Left lobe of liver (tissue), 2 donors: ENCODE data around the gene SKIC8. TPM values are rescaled to one million over a fixed set of nuclear protein-coding genes. Genes with fewer than 3 reads are reported as not detected.
A peak's percentile ranks its signal among the peaks of the same experiment; 100 is the strongest.
"Not testable (repeated sequence)": the region's sequence is repeated elsewhere in the genome, so short reads cannot be mapped to it uniquely, and the experiment has no call there.

Experiments used
- ATAC-seq: fragments of 200-7000 bp; cut with Tn5 transposase; one replicate; pipeline ENCODE4 v1.9.1; 2020; ENCODE audit warnings: mild to moderate bottlenecking, moderate library complexity
- DNase-seq: peaks from one replicate; pipeline ENCODE4 v3.0.0-alpha.2; 2020; ENCODE audit warnings: low spot score
- total RNA-seq: library from RNA; stranded (reverse); gene quantifications from one replicate; pipeline ENCODE4 v1.2.1, GENCODE V29; 2021
- donor health status: DM: no; HTN: no; CAD: no; lungs with moderate emphysema.
- donor health status: DM: no; HTN: yes; CAD: no.

The SKIC8 gene
- total RNA-seq, 1 donor from 2014 or later: 22.1 TPM

GRCh38 chr15:78260489-78260888, 38.9 kb downstream of the SKIC8 start:
- ATAC-seq: no peak
- no peak for DNase-seq

- DNase-seq (no peak), ATAC-seq (no peak)
These were observed 40.2 kb downstream of the SKIC8 start for GRCh38 chr15:78259232-78259631.

GRCh38 chr15:78257681-78258080, 41.7 kb downstream of the SKIC8 start:
- DNase-seq (no peak), ATAC-seq (no peak)

GRCh38 chr15:78256044-78256437, 43.4 kb downstream of the SKIC8 start:
- ATAC-seq (no peak), DNase-seq (no peak)

GRCh38 chr15:78255421-78256043, 43.9 kb downstream of the SKIC8 start:
- ATAC-seq (no peak), DNase-seq (no peak)

GRCh38 chr15:78251136-78251535, 48.3 kb downstream of the SKIC8 start:
- ATAC-seq (no peak), DNase-seq (no peak)

GRCh38 chr15:78249131-78249530, 50.3 kb downstream of the SKIC8 start:
- DNase-seq (no peak), ATAC-seq (no peak)

GRCh38 chr15:78247911-78248310, 51.5 kb downstream of the SKIC8 start:
- DNase-seq (no peak), ATAC-seq (no peak)

- DNase-seq, ATAC-seq: not testable (repeated sequence)
These were observed 53.3 kb downstream of the SKIC8 start for GRCh38 chr15:78245976-78246620.

- not testable (repeated sequence) for DNase-seq, ATAC-seq
These were observed 54.0 kb downstream of the SKIC8 start for GRCh38 chr15:78245392-78245791.

- DNase-seq: no peak
- no peak for ATAC-seq
These were observed 54.5 kb downstream of the SKIC8 start for GRCh38 chr15:78244893-78245292.

- DNase-seq (no peak), ATAC-seq (no peak)
These were observed 55.3 kb downstream of the SKIC8 start for GRCh38 chr15:78244101-78244500.

- peak; percentile 55 for DNase-seq
- peak; percentile 59 for ATAC-seq
These were observed 55.9 kb downstream of the SKIC8 start for GRCh38 chr15:78243491-78243941.

- DNase-seq: no peak
- ATAC-seq: no peak
These were observed 56.4 kb downstream of the SKIC8 start for GRCh38 chr15:78243058-78243457.

- ATAC-seq: peak; percentile 69
- no peak for DNase-seq
These were observed 57.3 kb downstream of the SKIC8 start for GRCh38 chr15:78242128-78242527.

GRCh38 chr15:78241017-78241416, 58.4 kb downstream of the SKIC8 start:
- DNase-seq (peak; percentile 86), ATAC-seq (peak; percentile 97)

- ATAC-seq (no peak), DNase-seq (no peak)
These were observed 59.6 kb downstream of the SKIC8 start for GRCh38 chr15:78239811-78240210.

- ATAC-seq (peak; percentile 18), DNase-seq (no peak)
These were observed 62.3 kb downstream of the SKIC8 start for GRCh38 chr15:78237146-78237545.

GRCh38 chr15:78236491-78236890, 62.9 kb downstream of the SKIC8 start:
- ATAC-seq: no peak
- no peak for DNase-seq

GRCh38 chr15:78234515-78235040, 64.8 kb downstream of the SKIC8 start, which contains the start of gene ACSBG1:
ACSBG1 (minus strand) TSS chr15:78234565; CDS start chr15:78234501, 64 bp downstream.
- DNase-seq: no peak
- no peak for ATAC-seq

- no peak for ATAC-seq
- DNase-seq: no peak
These were observed 65.9 kb downstream of the SKIC8 start for GRCh38 chr15:78233496-78233895.
